Measurements from ENCODE around the gene CAMSAP2. TPM values are rescaled to one million over a fixed set of nuclear protein-coding genes. Genes with fewer than 3 reads are reported as not detected.

Gene CAMSAP2
- total RNA-seq, 4 donors from 2014 or later, result 8.2 to 12.5 (median 9.1) TPM

DNA sequence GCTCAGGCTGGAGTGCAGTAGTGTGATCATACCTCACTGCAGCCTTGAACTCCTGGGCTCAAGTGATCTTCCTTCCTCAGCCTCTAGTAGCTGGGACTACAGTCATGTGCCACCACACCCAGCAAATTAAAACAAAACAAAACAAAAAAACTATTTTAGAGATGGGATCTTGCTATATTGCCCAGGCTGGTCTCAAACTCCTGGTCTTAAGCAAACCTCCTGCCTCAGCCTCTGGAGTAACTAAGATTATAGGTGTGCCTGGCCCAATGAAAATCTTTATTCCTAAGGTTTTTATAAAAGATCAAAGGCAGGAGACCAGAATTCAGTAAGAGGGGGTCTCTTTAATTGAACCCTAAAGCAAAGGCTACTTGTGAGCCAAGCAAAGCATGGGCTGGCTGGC lies 166.1 kb downstream of the CAMSAP2 start:
- Histone ChIP-seq H3K36me3 (peaks cover 0 to 4% (median 0%) of the 10 kb centered on the region in 4 donors), H3K27ac (peak overlapping the region; percentile 80 to 87 (median 85)), H3K27me3 (no peaks in the 10 kb centered on the region), H3K9me3 (no peaks in the 10 kb centered on the region), H3K4me1 (peaks cover 19 to 89% (median 64%) of the 10 kb centered on the region in 4 donors), H3K4me3 (no peak overlapping the region)
- DNase-seq, result no peak
- TF ChIP-seq POLR2AphosphoS5 (IDR thresholded peaks at IDR 0.05), result no peak
- TF ChIP-seq, protein P1, sequence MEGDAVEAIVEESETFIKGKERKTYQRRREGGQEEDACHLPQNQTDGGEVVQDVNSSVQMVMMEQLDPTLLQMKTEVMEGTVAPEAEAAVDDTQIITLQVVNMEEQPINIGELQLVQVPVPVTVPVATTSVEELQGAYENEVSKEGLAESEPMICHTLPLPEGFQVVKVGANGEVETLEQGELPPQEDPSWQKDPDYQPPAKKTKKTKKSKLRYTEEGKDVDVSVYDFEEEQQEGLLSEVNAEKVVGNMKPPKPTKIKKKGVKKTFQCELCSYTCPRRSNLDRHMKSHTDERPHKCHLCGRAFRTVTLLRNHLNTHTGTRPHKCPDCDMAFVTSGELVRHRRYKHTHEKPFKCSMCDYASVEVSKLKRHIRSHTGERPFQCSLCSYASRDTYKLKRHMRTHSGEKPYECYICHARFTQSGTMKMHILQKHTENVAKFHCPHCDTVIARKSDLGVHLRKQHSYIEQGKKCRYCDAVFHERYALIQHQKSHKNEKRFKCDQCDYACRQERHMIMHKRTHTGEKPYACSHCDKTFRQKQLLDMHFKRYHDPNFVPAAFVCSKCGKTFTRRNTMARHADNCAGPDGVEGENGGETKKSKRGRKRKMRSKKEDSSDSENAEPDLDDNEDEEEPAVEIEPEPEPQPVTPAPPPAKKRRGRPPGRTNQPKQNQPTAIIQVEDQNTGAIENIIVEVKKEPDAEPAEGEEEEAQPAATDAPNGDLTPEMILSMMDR (IDR thresholded peaks at IDR 0.05), result no peak
- no peak for TF ChIP-seq EP300 (IDR thresholded peaks at IDR 0.05; ENCODE audit: low read depth)
- TF ChIP-seq POLR2A (IDR thresholded peaks at IDR 0.05), result no peak
- in situ Hi-C loops (cut with MboI; ENCODE audit: low pct_ligation_motif_present in 1 of 4, low pct_unique_long_range_greater_than_20kb in 1 of 4, low sequenced_read_pairs in 3 of 4), result no loop called here
- intact Hi-C loops (cut with DNase I; ENCODE audit: low total_unique reads), result no loop called here

DNA sequence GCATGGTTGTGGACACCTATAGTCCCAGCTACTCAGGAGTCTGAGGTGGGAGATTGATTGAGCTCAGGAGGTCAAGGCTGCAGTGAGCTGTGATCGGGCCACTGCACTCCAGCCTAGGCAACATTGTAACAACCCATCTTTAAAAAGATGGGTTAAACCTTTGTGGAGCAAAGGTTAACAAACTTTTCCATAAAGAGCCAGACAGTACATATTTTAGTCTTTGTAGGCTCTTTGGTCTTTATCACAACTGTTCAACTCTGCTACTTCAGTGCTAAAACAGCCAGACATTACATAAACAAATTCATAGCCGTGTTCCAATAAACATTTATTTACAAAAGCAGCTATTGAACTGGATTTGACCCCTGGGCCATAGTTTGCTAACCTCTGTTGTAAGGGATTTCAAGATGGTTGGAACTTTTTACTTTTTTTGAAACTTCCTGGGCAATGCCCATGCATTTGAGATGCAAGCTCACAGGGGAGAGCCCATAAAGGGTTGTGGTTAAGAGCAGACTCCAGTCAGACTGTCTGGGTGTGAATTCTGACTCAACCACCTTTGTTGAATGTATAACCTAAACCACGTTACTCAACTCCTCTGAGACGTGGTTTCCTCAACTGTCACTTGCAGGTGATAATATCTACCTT lies 166.8 kb downstream of the CAMSAP2 start:
- Histone ChIP-seq H3K4me1 (peaks cover 19 to 85% (median 63%) of the 10 kb centered on the region in 4 donors), H3K36me3 (peaks cover 0 to 3% (median 0%) of the 10 kb centered on the region in 4 donors), H3K27ac (peak overlapping the region; percentile 80 to 87 (median 85)), H3K27me3 (no peaks in the 10 kb centered on the region), H3K4me3 (no peak overlapping the region), H3K9me3 (no peaks in the 10 kb centered on the region)
- in situ Hi-C loops (cut with MboI; ENCODE audit: low pct_ligation_motif_present in 1 of 4, low pct_unique_long_range_greater_than_20kb in 1 of 4, low sequenced_read_pairs in 3 of 4) (no loop called here), intact Hi-C loops (cut with DNase I; ENCODE audit: low total_unique reads) (no loop called here)
- 33 to 45% methylated on average over 1 to 4 of the region's 4 CpGs for WGBS, 2 donors (ENCODE audit: low coverage in 1 of 2)
- no peak for DNase-seq
- TF ChIP-seq POLR2AphosphoS5 (IDR thresholded peaks at IDR 0.05) (peak in 1 of 3 donors; percentile 46), EP300 (IDR thresholded peaks at IDR 0.05; ENCODE audit: low read depth) (no peak), POLR2A (IDR thresholded peaks at IDR 0.05) (peak; percentile 13)
- TF ChIP-seq, protein P1 (IDR thresholded peaks at IDR 0.05), result no peak

DNA sequence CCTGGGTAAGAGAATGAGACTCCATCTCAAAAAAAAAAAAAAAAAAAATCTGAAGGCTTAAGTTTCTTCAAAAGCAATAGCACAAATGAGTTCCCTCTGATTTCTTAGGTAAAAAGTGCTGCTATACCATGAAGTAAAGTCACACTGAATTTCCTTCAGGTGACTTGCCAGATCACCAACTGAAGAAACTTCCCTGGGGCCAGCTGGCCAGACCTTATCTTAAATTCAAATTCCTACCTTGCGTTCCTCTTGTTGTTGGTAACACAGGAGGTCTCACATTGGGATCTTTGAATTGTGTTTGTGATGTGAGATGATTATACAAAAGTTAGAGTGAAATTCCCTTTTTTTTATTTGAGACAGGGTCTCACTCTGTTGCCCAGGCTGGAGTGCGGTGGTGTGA lies 167.8 kb downstream of the CAMSAP2 start:
- H3K36me3 ChIP-seq, result peaks cover 0 to 3% (median 0%) of the 10 kb centered on the region in 4 donors
- no peak for DNase-seq
- no peaks in the 10 kb centered on the region for H3K9me3 ChIP-seq
- intact Hi-C loops (cut with DNase I; ENCODE audit: low total_unique reads), result no loop called here
- peaks cover 19 to 75% (median 60%) of the 10 kb centered on the region in 4 donors for H3K4me1 ChIP-seq
- H3K27me3 ChIP-seq, result no peaks in the 10 kb centered on the region
- H3K27ac ChIP-seq, result peak overlapping the region; percentile 80 to 87 (median 85)
- in situ Hi-C loops (cut with MboI; ENCODE audit: low pct_ligation_motif_present in 1 of 4, low pct_unique_long_range_greater_than_20kb in 1 of 4, low sequenced_read_pairs in 3 of 4), result no loop called here
- H3K4me3 ChIP-seq, result peak overlapping the region in 1 of 4 donors; percentile 13
- TF ChIP-seq, protein P1 (IDR thresholded peaks at IDR 0.05), result no peak
- no peak for TF ChIP-seq POLR2AphosphoS5 (IDR thresholded peaks at IDR 0.05)
- no peak for TF ChIP-seq POLR2A (IDR thresholded peaks at IDR 0.05)
- TF ChIP-seq EP300 (IDR thresholded peaks at IDR 0.05; ENCODE audit: low read depth), result no peak
- 97 to 100% methylated on average over 1 to 2 of the region's 2 CpGs for WGBS, 2 donors (ENCODE audit: low coverage in 1 of 2)

DNA sequence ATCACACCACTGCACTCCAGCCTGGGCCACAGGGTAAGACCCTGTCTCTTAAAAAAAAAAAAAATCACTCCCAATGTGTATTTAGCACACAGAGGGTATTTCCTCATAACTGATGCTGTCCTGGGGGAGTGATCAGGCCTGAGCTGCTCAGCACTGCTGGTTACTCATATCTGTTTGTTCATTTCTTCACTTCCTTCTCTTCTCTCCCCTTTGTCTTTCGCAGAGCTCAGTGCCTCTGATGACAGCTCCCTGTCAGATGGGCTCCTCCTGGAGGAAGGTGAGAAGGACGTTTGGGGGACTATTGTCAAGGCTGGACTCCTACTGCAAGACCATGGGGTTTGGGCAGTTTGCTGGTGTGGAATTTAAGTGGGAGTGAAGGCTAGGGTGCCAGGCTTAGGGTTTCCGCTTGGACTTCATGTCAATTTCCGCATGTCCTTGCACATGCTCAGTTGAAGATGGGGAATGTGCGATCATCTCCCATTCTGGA lies 169.0 kb downstream of the CAMSAP2 start:
- in situ Hi-C loops (cut with MboI; ENCODE audit: low pct_ligation_motif_present in 1 of 4, low pct_unique_long_range_greater_than_20kb in 1 of 4, low sequenced_read_pairs in 3 of 4) (no loop called here), intact Hi-C loops (cut with DNase I; ENCODE audit: low total_unique reads) (no loop called here)
- Histone ChIP-seq H3K27ac (peak overlapping the region; percentile 80 to 87 (median 85)), H3K36me3 (peaks cover 0 to 2% (median 0%) of the 10 kb centered on the region in 4 donors), H3K27me3 (no peaks in the 10 kb centered on the region), H3K9me3 (no peaks in the 10 kb centered on the region), H3K4me1 (peaks cover 19 to 67% (median 54%) of the 10 kb centered on the region in 4 donors), H3K4me3 (no peak overlapping the region)
- TF ChIP-seq POLR2A (IDR thresholded peaks at IDR 0.05), result no peak
- no peak for TF ChIP-seq EP300 (IDR thresholded peaks at IDR 0.05; ENCODE audit: low read depth)
- TF ChIP-seq POLR2AphosphoS5 (IDR thresholded peaks at IDR 0.05), result no peak
- TF ChIP-seq, protein P1 (IDR thresholded peaks at IDR 0.05), result no peak
- WGBS, 2 donors (ENCODE audit: low coverage in 1 of 2), result 42 to 58% methylated on average over 3 to 5 of the region's 5 CpGs
- no peak for DNase-seq
